Activated naive CD8-positive, alpha-beta T cell treated with anti-CD3 and anti-CD28 coated beads for 36 hours (primary cell): Measurements from ENCODE around the gene B3GALT5. TPM values are rescaled to one million over a fixed set of nuclear protein-coding genes. Genes with fewer than 3 reads are reported as not detected.

ENCODE experiments used
- DNase-seq: peaks from one replicate; pipeline ENCODE4 v3.0.0; 2021
- H3K27ac Mint-ChIP-seq: one replicate; pipeline ENCODE4 v1.8.0; 2022; ENCODE audit warnings: mild to moderate bottlenecking, moderate library complexity, mixed read lengths
- H3K27me3 Mint-ChIP-seq: one replicate; pipeline ENCODE4 v1.8.0; 2022; ENCODE audit warnings: mild to moderate bottlenecking, mixed read lengths
- H3K36me3 Mint-ChIP-seq: one replicate; pipeline ENCODE4 v1.8.0; 2021; ENCODE audit warnings: mild to moderate bottlenecking, mixed read lengths
- H3K4me1 Mint-ChIP-seq: one replicate; pipeline ENCODE4 v1.8.0; 2021; ENCODE audit warnings: mixed read lengths
- H3K4me3 Mint-ChIP-seq: one replicate; pipeline ENCODE4 v1.8.0; 2022; ENCODE audit warnings: mild to moderate bottlenecking, moderate library complexity, mixed read lengths
- H3K9me3 Mint-ChIP-seq: one replicate; pipeline ENCODE4 v1.8.0; 2022; ENCODE audit warnings: mixed read lengths
- total RNA-seq, 2 experiments: library from RNA; stranded (reverse); gene quantifications; one replicate each; pipeline ENCODE4 v1.2.3, GENCODE V29; 2021

B3GALT5 gene
- total RNA-seq, 2 experiments from 2014 or later, result not detected

DNA sequence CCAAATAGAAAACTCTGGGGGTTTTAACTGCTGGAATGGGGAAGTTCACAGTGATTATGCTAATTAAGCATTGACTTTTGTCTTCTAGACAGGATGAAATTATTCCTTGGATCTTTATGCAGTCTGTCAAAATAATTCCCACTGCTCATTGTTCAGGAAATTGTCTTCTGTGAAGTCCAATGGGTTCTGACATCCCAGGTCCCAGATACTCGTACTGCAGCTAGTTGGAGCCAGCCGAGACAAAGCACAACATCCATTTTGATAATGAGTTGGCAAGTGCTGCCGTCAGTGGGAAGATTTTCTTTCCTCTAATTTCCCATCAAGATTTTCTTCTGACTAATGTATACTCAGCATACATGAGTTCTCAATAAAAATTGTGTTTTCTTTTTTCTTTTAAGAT lies 17.3 kb upstream of the B3GALT5 start:
- H3K4me1 Mint-ChIP-seq, result no peaks in the 10 kb centered on the region

DNA sequence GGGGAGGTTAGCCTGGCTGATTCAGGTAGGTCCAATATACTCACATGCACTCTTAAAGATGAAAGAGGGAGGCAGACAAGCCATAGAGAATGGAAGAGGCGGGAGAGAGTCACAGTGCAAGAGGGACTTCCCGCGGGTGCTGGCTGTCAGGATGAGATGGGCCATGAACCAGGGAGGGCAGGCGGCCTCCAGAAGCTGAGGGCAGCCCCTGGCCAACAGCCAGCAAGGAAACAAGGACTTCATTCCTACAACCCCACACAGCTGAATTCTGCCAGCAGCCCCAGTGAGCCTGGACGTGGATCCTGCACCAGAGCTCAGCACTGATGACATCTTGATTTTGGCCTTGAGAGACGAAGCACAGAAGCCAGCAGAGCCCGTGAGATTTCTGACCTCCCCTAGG lies 15.1 kb upstream of the B3GALT5 start:
- no peak overlapping the region for H3K4me3 Mint-ChIP-seq
- no peak for DNase-seq
- H3K27ac Mint-ChIP-seq, result no peak overlapping the region
- H3K4me1 Mint-ChIP-seq, result no peaks in the 10 kb centered on the region
- H3K36me3 Mint-ChIP-seq, result no peaks in the 10 kb centered on the region
- H3K9me3 Mint-ChIP-seq, result no peaks in the 10 kb centered on the region
- H3K27me3 Mint-ChIP-seq, result peaks cover 6% of the 10 kb centered on the region

More for the DNA sequence above, 17.3 kb upstream of the B3GALT5 start:
- Mint-ChIP-seq H3K4me3 (no peak overlapping the region), H3K27me3 (peaks cover 6% of the 10 kb centered on the region), H3K36me3 (no peaks in the 10 kb centered on the region), H3K27ac (no peak overlapping the region), H3K9me3 (no peaks in the 10 kb centered on the region)
- no peak for DNase-seq

DNA sequence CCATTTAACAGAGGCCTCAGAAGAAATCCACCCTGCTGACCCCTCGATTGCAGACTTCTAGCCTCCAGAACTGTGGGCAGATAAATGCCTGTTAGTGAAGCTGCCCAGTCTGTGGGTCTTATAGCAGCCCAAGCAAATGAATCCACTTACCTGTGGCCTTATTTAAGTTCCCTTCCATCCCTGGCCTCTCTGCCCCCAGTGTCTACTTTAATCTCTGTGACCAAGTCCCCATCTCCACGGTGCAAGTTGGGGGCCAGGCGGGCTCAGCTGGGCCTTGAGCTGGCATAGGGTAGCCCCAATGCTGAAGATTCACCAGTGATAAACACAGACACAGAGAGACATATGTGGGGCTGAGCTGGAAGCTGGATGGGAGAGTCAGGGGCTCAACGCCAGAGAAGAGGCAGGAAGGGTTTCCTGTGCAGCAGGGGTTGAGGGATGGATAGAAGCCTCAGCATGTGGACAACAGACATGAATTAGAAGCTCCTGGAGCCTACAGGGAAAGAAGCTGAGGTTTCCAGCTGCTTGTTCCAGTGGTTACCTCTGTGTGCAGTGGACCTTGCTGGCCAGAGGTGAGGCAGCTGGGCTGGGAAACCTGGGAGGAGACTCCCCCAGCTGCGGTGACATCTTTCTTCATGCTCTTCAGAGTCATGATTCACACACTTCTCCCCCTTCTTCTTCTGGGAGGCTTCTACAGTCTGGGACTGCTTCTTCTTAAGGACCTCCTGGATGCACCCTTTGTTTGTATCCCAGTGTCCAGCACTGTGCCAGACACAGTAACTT lies 13.4 kb upstream of the B3GALT5 start:
- no peaks in the 10 kb centered on the region for H3K4me1 Mint-ChIP-seq
- DNase-seq, result no peak
- H3K27ac Mint-ChIP-seq, result no peak overlapping the region
- no peaks in the 10 kb centered on the region for H3K9me3 Mint-ChIP-seq
- peaks cover 6% of the 10 kb centered on the region for H3K27me3 Mint-ChIP-seq
- H3K4me3 Mint-ChIP-seq, result no peak overlapping the region
- H3K36me3 Mint-ChIP-seq, result no peaks in the 10 kb centered on the region

DNA sequence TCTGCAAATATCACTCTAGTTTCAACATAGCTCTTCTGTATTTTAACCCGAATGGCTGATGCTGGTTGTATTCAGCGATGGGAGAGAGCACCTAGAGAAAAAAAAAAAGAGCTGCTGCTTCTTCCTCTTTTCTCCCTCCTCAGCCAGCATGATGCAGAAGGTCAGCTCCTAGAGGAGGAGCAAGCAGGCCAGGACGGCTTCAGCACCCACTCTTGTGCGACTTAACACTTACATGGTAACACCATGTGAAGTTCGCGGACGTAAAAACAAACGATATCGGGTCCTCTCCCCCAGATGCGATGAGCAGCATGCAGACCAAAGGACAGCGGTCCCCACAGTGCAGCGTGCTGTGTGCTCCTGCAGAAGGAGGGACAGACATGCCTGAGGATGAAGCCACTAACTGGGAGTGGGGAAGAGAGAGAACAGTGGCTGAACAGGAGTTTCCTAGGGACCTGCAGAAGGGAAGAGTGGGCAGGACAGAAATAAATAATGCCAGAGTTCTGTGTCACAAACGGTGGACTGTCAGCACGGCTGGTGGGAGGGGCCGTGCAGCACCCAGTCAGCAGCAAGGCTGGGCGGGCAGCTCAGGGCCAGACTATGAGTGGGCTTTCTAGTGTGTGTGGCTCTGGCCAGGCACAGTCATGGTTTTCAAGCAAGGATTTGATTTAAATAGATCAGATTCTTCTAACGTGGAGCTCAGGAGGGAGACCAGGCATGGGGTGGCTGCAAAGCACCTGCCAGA lies 11.4 kb upstream of the B3GALT5 start:
- no peak for DNase-seq
- no peaks in the 10 kb centered on the region for H3K4me1 Mint-ChIP-seq
- H3K9me3 Mint-ChIP-seq, result no peaks in the 10 kb centered on the region
- H3K27ac Mint-ChIP-seq, result no peak overlapping the region
- no peak overlapping the region for H3K4me3 Mint-ChIP-seq
- no peaks in the 10 kb centered on the region for H3K27me3 Mint-ChIP-seq
- no peaks in the 10 kb centered on the region for H3K36me3 Mint-ChIP-seq

GRCh38 chr21:39602076-39602689 lies 10.6 kb upstream of the B3GALT5 start:
- Mint-ChIP-seq H3K27me3 (no peaks in the 10 kb centered on the region), H3K4me1 (no peaks in the 10 kb centered on the region), H3K36me3 (no peaks in the 10 kb centered on the region), H3K4me3 (no peak overlapping the region), H3K9me3 (no peaks in the 10 kb centered on the region), H3K27ac (no peak overlapping the region)
- DNase-seq, result no peak

- DNase-seq, result no peak
- no peaks in the 10 kb centered on the region for H3K27me3 Mint-ChIP-seq
- H3K4me1 Mint-ChIP-seq, result no peaks in the 10 kb centered on the region
- H3K9me3 Mint-ChIP-seq, result no peaks in the 10 kb centered on the region
- no peak overlapping the region for H3K27ac Mint-ChIP-seq
- no peaks in the 10 kb centered on the region for H3K36me3 Mint-ChIP-seq
- H3K4me3 Mint-ChIP-seq, result no peak overlapping the region
These were observed 9.9 kb upstream of the B3GALT5 start for GRCh38 chr21:39602793-39603192.

DNA sequence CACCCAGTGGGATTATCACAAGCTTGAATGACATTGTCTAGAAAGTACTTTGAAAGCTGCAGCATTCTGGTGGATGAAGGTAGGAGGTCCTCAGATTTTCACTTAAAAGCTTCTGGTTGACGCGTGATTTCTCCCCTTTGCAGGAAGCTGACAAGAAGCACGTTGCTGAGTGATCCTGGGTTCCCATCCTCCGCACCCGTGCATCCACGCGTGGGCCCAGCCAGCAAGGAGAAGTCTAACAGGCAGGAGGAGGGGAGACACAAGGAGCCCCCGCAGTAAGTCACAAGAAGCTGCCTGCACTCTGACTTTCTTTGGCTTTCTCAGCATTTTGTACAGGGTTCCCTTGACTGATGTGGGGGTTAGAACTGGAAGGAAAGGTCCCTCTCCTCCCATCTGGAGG lies 7.8 kb upstream of the B3GALT5 start:
- H3K27ac Mint-ChIP-seq, result no peak overlapping the region
- H3K9me3 Mint-ChIP-seq, result no peaks in the 10 kb centered on the region
- no peaks in the 10 kb centered on the region for H3K36me3 Mint-ChIP-seq
- no peaks in the 10 kb centered on the region for H3K4me1 Mint-ChIP-seq
- no peak overlapping the region for H3K4me3 Mint-ChIP-seq
- peaks cover 6% of the 10 kb centered on the region for H3K27me3 Mint-ChIP-seq
- DNase-seq, result no peak

- peaks cover 3% of the 10 kb centered on the region for H3K4me1 Mint-ChIP-seq
- H3K27ac Mint-ChIP-seq, result no peak overlapping the region
- no peak for DNase-seq
- peaks cover 48% of the 10 kb centered on the region for H3K27me3 Mint-ChIP-seq
- H3K36me3 Mint-ChIP-seq, result no peaks in the 10 kb centered on the region
- H3K9me3 Mint-ChIP-seq, result no peaks in the 10 kb centered on the region
- H3K4me3 Mint-ChIP-seq, result no peak overlapping the region
These were observed 2.0 kb upstream of the B3GALT5 start for GRCh38 chr21:39610703-39611102.

DNA sequence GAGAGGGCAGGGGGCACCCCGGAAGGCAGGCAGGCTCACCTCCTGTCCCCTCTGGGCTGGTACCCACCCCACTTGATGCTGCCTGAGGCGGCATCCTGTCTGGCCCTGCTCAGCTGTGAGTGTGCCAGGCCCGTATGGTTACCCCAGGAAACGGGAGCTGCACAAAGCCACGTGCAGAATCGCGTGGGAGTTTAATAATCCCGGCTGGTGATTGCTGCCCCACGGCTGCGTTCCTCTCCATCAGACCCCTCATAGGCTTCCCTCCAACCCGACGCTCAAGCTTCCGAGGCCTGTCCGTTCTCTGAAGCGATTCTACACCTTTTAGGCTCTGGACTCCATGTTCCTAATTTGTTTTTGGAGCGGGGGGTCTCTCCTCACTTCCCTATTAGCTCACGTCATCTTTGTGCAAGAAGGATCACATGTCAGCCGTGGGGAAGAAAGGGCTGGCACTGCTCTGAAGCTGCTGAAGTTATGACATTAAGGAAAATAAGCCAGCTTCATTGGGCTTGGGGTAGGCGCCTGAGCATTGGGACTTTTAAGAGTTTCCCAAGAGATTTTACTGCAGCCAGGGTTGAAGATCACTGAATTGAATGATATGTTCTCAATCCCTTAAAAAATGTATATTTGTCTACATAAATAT lies 1.1 kb upstream of the B3GALT5 start:
- Mint-ChIP-seq H3K4me1 (peaks cover 3% of the 10 kb centered on the region), H3K4me3 (no peak overlapping the region), H3K27ac (no peak overlapping the region), H3K36me3 (no peaks in the 10 kb centered on the region), H3K9me3 (no peaks in the 10 kb centered on the region), H3K27me3 (peaks cover 52% of the 10 kb centered on the region)
- no peak for DNase-seq

- Mint-ChIP-seq H3K4me3 (no peak overlapping the region), H3K27ac (no peak overlapping the region), H3K27me3 (peaks cover 53% of the 10 kb centered on the region), H3K4me1 (peaks cover 3% of the 10 kb centered on the region), H3K36me3 (no peaks in the 10 kb centered on the region), H3K9me3 (peaks cover 3% of the 10 kb centered on the region)
- no peak for DNase-seq
These were observed 548 bp downstream of the B3GALT5 start for GRCh38 chr21:39613041-39613934.

GRCh38 chr21:39616211-39616772 lies 3.6 kb downstream of the B3GALT5 start:
- H3K36me3 Mint-ChIP-seq, result no peaks in the 10 kb centered on the region
- no peak overlapping the region for H3K27ac Mint-ChIP-seq
- H3K27me3 Mint-ChIP-seq, result peaks cover 41% of the 10 kb centered on the region
- no peak overlapping the region for H3K4me3 Mint-ChIP-seq
- H3K4me1 Mint-ChIP-seq, result peaks cover 3% of the 10 kb centered on the region
- H3K9me3 Mint-ChIP-seq, result peaks cover 3% of the 10 kb centered on the region
- DNase-seq, result no peak

DNA sequence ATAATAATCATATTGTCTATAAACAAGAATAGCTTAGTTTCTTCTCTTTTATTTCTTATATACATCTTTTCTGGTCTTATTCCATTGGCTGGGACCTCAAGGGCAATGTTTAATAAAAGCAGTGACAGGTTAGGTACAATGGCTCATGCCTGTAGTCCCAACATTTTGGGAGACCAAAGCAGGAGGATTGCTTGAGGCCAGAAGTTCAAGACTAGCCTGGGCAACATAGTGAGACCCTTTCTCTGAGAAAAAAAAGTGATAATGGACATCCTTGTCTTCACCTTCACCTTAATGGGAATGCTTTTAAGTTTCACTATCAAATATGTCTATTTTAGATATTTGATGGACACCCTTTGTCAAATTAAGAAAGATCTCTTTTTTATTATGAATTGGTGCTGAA lies 8.1 kb downstream of the B3GALT5 start:
- DNase-seq, result no peak
- Mint-ChIP-seq H3K4me3 (no peak overlapping the region), H3K27me3 (peaks cover 16% of the 10 kb centered on the region), H3K36me3 (no peaks in the 10 kb centered on the region), H3K27ac (no peak overlapping the region), H3K9me3 (peaks cover 9% of the 10 kb centered on the region), H3K4me1 (no peaks in the 10 kb centered on the region)

DNA sequence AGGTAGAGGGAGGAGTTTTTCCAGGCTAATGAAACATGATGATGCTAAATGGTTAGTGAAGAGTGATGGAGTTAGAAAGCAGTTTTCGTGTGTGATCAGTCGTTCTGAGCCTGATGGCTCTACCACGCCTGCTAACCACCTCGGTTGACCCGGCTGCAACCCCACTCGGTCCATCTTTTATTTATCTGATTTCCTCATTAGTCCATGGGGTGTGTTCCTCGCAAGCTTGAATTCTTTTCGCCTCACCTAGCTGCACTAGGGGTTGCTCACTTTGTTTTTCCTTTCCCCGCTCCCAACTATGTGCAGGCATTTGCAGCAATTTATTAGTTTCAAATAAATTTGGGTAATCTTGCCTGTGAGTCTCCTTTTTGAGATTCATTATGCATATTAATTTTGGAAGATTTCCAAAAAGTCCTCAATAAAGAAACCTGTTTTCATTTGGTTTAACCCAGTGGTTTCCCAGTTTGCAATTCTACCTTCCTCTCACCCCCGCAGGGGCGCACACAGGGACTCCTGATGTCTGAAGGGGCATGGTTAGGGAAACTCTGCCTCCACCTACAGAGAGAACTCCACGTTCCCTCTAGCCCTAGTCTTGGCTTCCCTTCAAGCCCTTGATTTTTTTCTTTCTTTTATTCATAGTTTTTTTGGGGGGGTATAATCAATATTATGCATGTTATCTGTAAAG lies 12.6 kb downstream of the B3GALT5 start:
- H3K9me3 Mint-ChIP-seq, result peaks cover 6% of the 10 kb centered on the region
- no peak overlapping the region for H3K4me3 Mint-ChIP-seq
- no peak for DNase-seq
- H3K27me3 Mint-ChIP-seq, result peaks cover 27% of the 10 kb centered on the region
- no peak overlapping the region for H3K27ac Mint-ChIP-seq
- H3K36me3 Mint-ChIP-seq, result no peaks in the 10 kb centered on the region
- H3K4me1 Mint-ChIP-seq, result no peaks in the 10 kb centered on the region

DNA sequence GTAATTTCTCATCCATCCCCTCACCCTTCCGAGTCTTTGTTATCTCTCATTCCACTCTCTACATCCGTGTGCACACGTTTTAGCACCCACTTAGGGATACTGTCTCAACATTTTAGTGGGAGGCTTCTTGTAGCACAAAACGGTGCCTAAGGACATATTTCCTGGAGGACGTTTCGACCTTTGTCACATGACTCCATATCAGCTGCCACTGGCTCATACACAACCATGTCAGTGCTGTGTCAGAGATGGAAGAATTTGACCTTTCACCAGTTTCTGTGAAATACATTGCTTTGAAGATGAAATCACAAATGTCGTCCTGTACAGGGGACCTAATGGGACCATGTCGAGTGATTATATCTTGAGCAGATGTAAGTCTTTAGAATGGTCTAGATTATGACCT lies 15.6 kb downstream of the B3GALT5 start:
- Mint-ChIP-seq H3K27me3 (peaks cover 35% of the 10 kb centered on the region), H3K36me3 (no peaks in the 10 kb centered on the region), H3K27ac (no peak overlapping the region), H3K4me1 (no peaks in the 10 kb centered on the region), H3K4me3 (no peak overlapping the region), H3K9me3 (peaks cover 6% of the 10 kb centered on the region)
- no peak for DNase-seq
